ENCODE measurements around the gene ABCF3.

GRCh38 chr3:184192889-184193288 is 6.9 kb downstream of the ABCF3 start:
- TF ChIP-seq POLR2A (IDR thresholded peaks at IDR 0.05; ENCODE audit: low read depth, low read length), result no peak
- no peak for TF ChIP-seq CTCF (IDR thresholded peaks at IDR 0.05; ENCODE audit: extremely low read depth in 1 of 2, insufficient read depth in 1 of 2, low read depth in 1 of 2, low read length in 2 of 2)
